Measurements from ENCODE around the gene RAD52. TPM values are rescaled to one million over a fixed set of nuclear protein-coding genes. Genes with fewer than 3 reads are reported as not detected.

The RAD52 gene
- 17.1 TPM in 2 replicates for total RNA-seq

- intact Hi-C loops (cut with micrococcal nuclease) = loop anchor here (1.0 to 10.0 kb wide), 8 partner anchors 42 to 643 kb away; partner anchors contain the start of genes B4GALNT3, ERC1, FBXL14 and WNK1
Measured at GRCh38 chr12:949453-950191, at the start of gene RAD52. RAD52 (minus strand) TSS chr12:949694; CDS start chr12:933058, 16,636 bp downstream.

- intact Hi-C loops (cut with micrococcal nuclease) = loop anchor here (10.0 kb wide), 2 partner anchors 97 to 243 kb away; partner anchors contain the start of gene WNK1
Measured at GRCh38 chr12:998020-998874, 48.8 kb upstream of the RAD52 start.

GRCh38 chr12:997505-997904 lies 48.0 kb upstream of the RAD52 start:
- intact Hi-C loops (cut with micrococcal nuclease) = loop anchor here (10.0 kb wide), 2 partner anchors 97 to 243 kb away; partner anchors contain the start of gene WNK1

- intact Hi-C loops (cut with micrococcal nuclease) = loop anchor here (10.0 kb wide), 2 partner anchors 98 to 242 kb away; partner anchors contain the start of gene WNK1
Measured at GRCh38 chr12:996881-997280, 47.4 kb upstream of the RAD52 start.

- intact Hi-C loops (cut with micrococcal nuclease) = loop anchor here (5.0 to 10.0 kb wide), 4 partner anchors 102 to 600 kb away; partner anchors contain the start of genes FBXL14 and WNK1
Measured at GRCh38 chr12:992647-993046, 43.2 kb upstream of the RAD52 start.

- intact Hi-C loops (cut with micrococcal nuclease) = loop anchor here (1.0 to 10.0 kb wide), 5 partner anchors 42 to 601 kb away; partner anchors contain the start of genes FBXL14, RAD52 and WNK1
Measured at GRCh38 chr12:991350-992333, 42.1 kb upstream of the RAD52 start.

GRCh38 chr12:990661-991349 lies 41.3 kb upstream of the RAD52 start, which contains the start of gene ERC1:
ERC1 (plus strand) TSS chr12:991223; CDS start chr12:1027904, 36,681 bp downstream.
- intact Hi-C loops (cut with micrococcal nuclease) = loop anchor here (1.0 to 10.0 kb wide), 5 partner anchors 42 to 601 kb away; partner anchors contain the start of genes FBXL14, RAD52 and WNK1

GRCh38 chr12:989751-990660 lies 40.5 kb upstream of the RAD52 start:
- intact Hi-C loops (cut with micrococcal nuclease) = loop anchor here (5.0 to 10.0 kb wide), 4 partner anchors 105 to 602 kb away; partner anchors contain the start of genes FBXL14 and WNK1

GRCh38 chr12:989051-989450 lies 39.6 kb upstream of the RAD52 start:
- intact Hi-C loops (cut with micrococcal nuclease) = no loop called here

GRCh38 chr12:988646-989045 lies 39.2 kb upstream of the RAD52 start:
- intact Hi-C loops (cut with micrococcal nuclease) = no loop called here

- intact Hi-C loops (cut with micrococcal nuclease) = no loop called here
Measured at GRCh38 chr12:981961-982360, 32.5 kb upstream of the RAD52 start.

GRCh38 chr12:981176-981828 lies 31.8 kb upstream of the RAD52 start:
- intact Hi-C loops (cut with micrococcal nuclease) = no loop called here

GRCh38 chr12:979349-979748 lies 29.9 kb upstream of the RAD52 start:
- intact Hi-C loops (cut with micrococcal nuclease) = no loop called here

GRCh38 chr12:977156-977555 lies 27.7 kb upstream of the RAD52 start:
- intact Hi-C loops (cut with micrococcal nuclease) = no loop called here

- intact Hi-C loops (cut with micrococcal nuclease) = no loop called here
Measured at GRCh38 chr12:976644-977043, 27.1 kb upstream of the RAD52 start.

- intact Hi-C loops (cut with micrococcal nuclease) = no loop called here
Measured at GRCh38 chr12:974271-974862, 24.9 kb upstream of the RAD52 start.

- intact Hi-C loops (cut with micrococcal nuclease) = no loop called here
Measured at GRCh38 chr12:971991-972390, 22.5 kb upstream of the RAD52 start.

GRCh38 chr12:969821-970220 lies 20.3 kb upstream of the RAD52 start:
- intact Hi-C loops (cut with micrococcal nuclease) = no loop called here

Data from T-helper 2 cell treated with Interferon-gamma antibody and Interleukin-4, amounts not matched to agents 100 ng/mL and 5 ng/mL, for 36 hours (primary cell).